ENCODE results near the gene RPL11. TPM values are rescaled to one million over a fixed set of nuclear protein-coding genes. Genes with fewer than 3 reads are reported as not detected.

The RPL11 gene
- total and polyA plus RNA-seq, 12 donors: 577 to 2,166 (median 635) TPM

- peak; percentile 15 to 79 (median 64) for ATAC-seq
- Histone ChIP-seq H3K27ac (peak overlapping the region in 6 of 10 donors; percentile 39 to 64 (median 52)), H3K9me3 (no peaks in the 10 kb centered on the region), H3K27me3 (no peaks in the 10 kb centered on the region), H3K4me1 (peaks cover 0 to 21% (median 11%) of the 10 kb centered on the region in 9 donors), H3K36me3 (no peaks in the 10 kb centered on the region), H3K4me3 (no peak overlapping the region)
- WGBS, 2 donors: 57 to 63% methylated on average over 10 of the region's 10 CpGs
- intact Hi-C loops (cut with DNase I): no loop called here
- no peak for TF ChIP-seq CTCF (IDR thresholded peaks at IDR 0.05)
- peak; percentile 43 to 62 for DNase-seq
Measured at GRCh38 chr1:23650344-23650990, 41.1 kb upstream of the RPL11 start.

GRCh38 chr1:23651069-23651808 is 40.4 kb upstream of the RPL11 start:
- Histone ChIP-seq H3K4me1 (peaks cover 0 to 21% (median 11%) of the 10 kb centered on the region in 9 donors), H3K9me3 (no peaks in the 10 kb centered on the region), H3K36me3 (no peaks in the 10 kb centered on the region), H3K27ac (peak overlapping the region in 6 of 10 donors; percentile 39 to 64 (median 52)), H3K27me3 (no peaks in the 10 kb centered on the region), H3K4me3 (no peak overlapping the region)
- intact Hi-C loops (cut with DNase I): no loop called here
- ATAC-seq (peak; percentile 85 to 96 (median 94)), DNase-seq (peak; percentile 54 to 82)
- no peak for TF ChIP-seq CTCF (IDR thresholded peaks at IDR 0.05)
- WGBS, 2 donors: 49 to 64% methylated on average over 7 of the region's 7 CpGs

- Histone ChIP-seq H3K27me3 (peaks cover 0 to 4% (median 0%) of the 10 kb centered on the region in 7 donors), H3K4me3 (no peak overlapping the region), H3K36me3 (no peaks in the 10 kb centered on the region), H3K9me3 (no peaks in the 10 kb centered on the region), H3K4me1 (no peaks in the 10 kb centered on the region), H3K27ac (no peak overlapping the region)
- intact Hi-C loops (cut with DNase I): no loop called here
- ATAC-seq (peak in 7 of 8 donors; percentile 33 to 82 (median 61)), DNase-seq (peak; percentile 34 to 51)
- WGBS, 2 donors: 43 to 48% methylated on average over 7 of the region's 7 CpGs
- TF ChIP-seq CTCF (IDR thresholded peaks at IDR 0.05): peak; percentile 35 to 85 (median 75)
Measured at GRCh38 chr1:23657659-23658275, 33.8 kb upstream of the RPL11 start.

GRCh38 chr1:23660671-23661070 is 30.9 kb upstream of the RPL11 start:
- Histone ChIP-seq H3K4me3 (no peak overlapping the region), H3K27ac (no peak overlapping the region), H3K9me3 (no peaks in the 10 kb centered on the region), H3K4me1 (no peaks in the 10 kb centered on the region), H3K36me3 (no peaks in the 10 kb centered on the region), H3K27me3 (peaks cover 0 to 4% (median 0%) of the 10 kb centered on the region in 7 donors)
- WGBS, 2 donors: 75 to 76% methylated on average over 9 of the region's 9 CpGs
- ATAC-seq (no peak), DNase-seq (no peak)
- intact Hi-C loops (cut with DNase I): no loop called here
- TF ChIP-seq CTCF (IDR thresholded peaks at IDR 0.05): no peak

All from heart right ventricle (tissue), 16 donors.